B cell (primary cell): ENCODE measurements around the gene GRM8. TPM values are rescaled to one million over a fixed set of nuclear protein-coding genes. Genes with fewer than 3 reads are reported as not detected.

Experiments
- ATAC-seq: fragments of 200-7000 bp; cut with Tn5 transposase; one replicate; pipeline ENCODE4 v1.10.0; 2021; ENCODE audit warnings: low read depth, mild to moderate bottlenecking, moderate number of reproducible peaks, moderate library complexity
- CTCF ChIA-PET: fragments of 350-600 bp; sonication (Branson Sonifier 250); formaldehyde crosslinking; loops from one replicate; lab custom pipeline; 2021; ENCODE audit warnings: antibody characterized with exemption, inconsistent platforms; lab: Charles Lee
- POLR2A ChIA-PET: fragments of 350-600 bp; sonication (Branson Sonifier 250); formaldehyde crosslinking; loops from one replicate; lab custom pipeline; 2021; ENCODE audit warnings: antibody characterized with exemption; lab: Charles Lee
- DNase-seq: peaks from one replicate; pipeline ENCODE4 v3.0.0; 2013
- H2AFZ ChIP-seq: 2 replicates; pipeline ENCODE4 v1.6.1; 2012; ENCODE audit warnings: mild to moderate bottlenecking, low read depth, low read length; ENCODE audit not compliant: insufficient read depth, poor library complexity, severe bottlenecking
- H3K27ac ChIP-seq, 2 donors: 1 replicate in 1 of 2; 2 replicates in 1 of 2; pipeline ENCODE4 v1.5.1; 2012 to 2013; ENCODE audit warnings: low read length in 2 of 2, mild to moderate bottlenecking in 2 of 2, moderate library complexity in 1 of 2
- H3K27me3 ChIP-seq, 4 experiments: fragments of 200-600 bp in 1 of 4; sonication (generic) in 1 of 4; replicated peaks in 1 of 4; 1 replicate in 2 of 4; 2 replicates in 2 of 4; pipeline versions ENCODE4 v1.6.1 to v1.7.0; 2013 to 2016; ENCODE audit warnings: low read length in 3 of 4, mild to moderate bottlenecking in 2 of 4, mixed read lengths in 1 of 4, moderate library complexity in 1 of 4; ENCODE audit not compliant: insufficient read depth in 4 of 4, control insufficient read depth in 3 of 4; ENCODE audit errors: control extremely low read depth in 1 of 4
- H3K36me3 ChIP-seq, 2 experiments: replicated peaks in 1 of 2; 1 replicate in 1 of 2; 2 replicates in 1 of 2; pipeline versions ENCODE4 v1.6.1 to v1.7.1; 2013; ENCODE audit warnings: low read length in 1 of 2; ENCODE audit not compliant: insufficient read depth in 2 of 2, control insufficient read depth in 1 of 2; ENCODE audit errors: control extremely low read depth in 1 of 2, extremely low read depth in 1 of 2
- H3K4me1 ChIP-seq, 2 donors: fragments of 200-600 bp in 1 of 2; sonication (generic) in 1 of 2; 1 replicate in 1 of 2; 2 replicates in 1 of 2; pipeline versions ENCODE4 v1.5.1 to v1.6.1; 2013 to 2017; ENCODE audit warnings: low read length in 2 of 2; ENCODE audit not compliant: control insufficient read depth in 2 of 2, insufficient read depth in 2 of 2
- H3K4me2 ChIP-seq: replicated peaks from 2 replicates; pipeline ENCODE3; 2012; ENCODE audit warnings: mild to moderate bottlenecking, low read depth, low read length; ENCODE audit not compliant: poor library complexity, severe bottlenecking
- H3K4me3 ChIP-seq, 5 experiments: fragments of 200-600 bp in 1 of 5; sonication (generic) in 1 of 5; 1 replicate in 3 of 5; 2 replicates in 2 of 5; pipeline versions ENCODE4 v1.5.1 to v1.7.0; 2011 to 2016; ENCODE audit warnings: low read length in 4 of 5, mild to moderate bottlenecking in 4 of 5, low read depth in 2 of 5, control low read depth in 1 of 5, moderate library complexity in 1 of 5; ENCODE audit not compliant: insufficient read depth in 1 of 5; ENCODE audit errors: control extremely low read depth in 1 of 5, extremely low read depth in 1 of 5
- H3K79me2 ChIP-seq: fragments of 200-600 bp; sonication (generic); one replicate; pipeline ENCODE4 v1.6.0; 2016; ENCODE audit warnings: low read length; ENCODE audit not compliant: control insufficient read depth, insufficient read depth
- H3K9ac ChIP-seq: fragments of 200-600 bp; sonication (generic); 2 replicates; pipeline ENCODE4 v1.6.1; 2017; ENCODE audit warnings: mild to moderate bottlenecking, low read length, moderate library complexity
- H3K9me3 ChIP-seq, 3 donors: one replicate each; pipeline versions ENCODE4 v1.6.1 to v1.7.1; 2013; ENCODE audit warnings: low read length in 2 of 3; ENCODE audit not compliant: control insufficient read depth in 2 of 3, insufficient read depth in 1 of 3; ENCODE audit errors: control extremely low read depth in 1 of 3
- H4K20me1 ChIP-seq: 2 replicates; pipeline ENCODE4 v1.6.0; 2012; ENCODE audit warnings: mild to moderate bottlenecking, low read length; ENCODE audit not compliant: insufficient read depth, control insufficient read depth, poor library complexity, severe bottlenecking
- H3K27ac Mint-ChIP-seq: one replicate; pipeline ENCODE4 v1.8.0; 2021; ENCODE audit warnings: mixed read lengths
- H3K27me3 Mint-ChIP-seq: one replicate; pipeline ENCODE4 v1.8.0; 2021; ENCODE audit warnings: mixed read lengths
- H3K4me1 Mint-ChIP-seq: one replicate; pipeline ENCODE4 v1.8.0; 2021; ENCODE audit warnings: mixed read lengths
- H3K4me3 Mint-ChIP-seq: one replicate; pipeline ENCODE4 v1.8.0; 2021; ENCODE audit warnings: mixed read lengths
- H3K9me3 Mint-ChIP-seq: one replicate; pipeline ENCODE4 v1.8.0; 2022; ENCODE audit warnings: mixed read lengths; ENCODE audit not compliant: insufficient read depth
- CTCF ChIP-seq: fragments of 200-600 bp; IDR thresholded peaks from one replicate; pipeline ENCODE4 v1.8.0; 2022; ENCODE audit warnings: antibody characterized with exemption, mild to moderate bottlenecking
- EZH2 ChIP-seq: IDR thresholded peaks from 2 replicates; pipeline ENCODE4 v1.6.1; 2012; ENCODE audit warnings: borderline replicate concordance, low read depth, mild to moderate bottlenecking, moderate library complexity, low read length; ENCODE audit not compliant: insufficient read depth, poor library complexity, severe bottlenecking
- WGBS: methylation state at CpG from one replicate; pipeline ENCODE4 v1.1.5; 2013; ENCODE audit warnings: missing lambda C conversion rate; ENCODE audit not compliant: insufficient coverage; 5-methylcytosine and 5-hydroxymethylcytosine counted together
- intact Hi-C: fragments of 100-400 bp; cut with micrococcal nuclease; formaldehyde crosslinking; loops from one replicate; pipeline ENCODE4 v1.10.0; 2022
- polyA plus RNA-seq: library from polyadenylated mRNA; depleted of rRNA; stranded (reverse); fragments of >200 nt; gene quantifications from 2 replicates; pipeline ENCODE4 v1.2.3, GENCODE V29; 2012
- total RNA-seq, 2 donors: library from RNA; stranded (reverse); fragments of 120-200 nt in 1 of 2; gene quantifications; 1 replicate in 1 of 2; 2 replicates in 1 of 2; pipeline versions ENCODE4 v1.2.3 to v1.2.4, GENCODE V29; 2013 to 2022

GRM8 gene
- total and polyA plus RNA-seq, 2 donors (not counting 1 experiment from before 2014, with no cell fraction given): not detected

GRCh38 chr7:127270093-127270492, 17.4 kb upstream of the GRM8 start:
- Histone ChIP-seq H3K9me3 (peaks cover 0 to 1% (median 0%) of the 10 kb centered on the region in 3 donors), H4K20me1 (no peaks in the 10 kb centered on the region), H3K27ac (no peak overlapping the region), H3K9ac (no peak overlapping the region), H2AFZ (no peak overlapping the region), H3K36me3 (no peaks in the 10 kb centered on the region), H3K4me2 (no peak overlapping the region), H3K27me3 (peaks cover 0 to 4% (median 1%) of the 10 kb centered on the region in 4 experiments), H3K4me1 (no peaks in the 10 kb centered on the region), H3K4me3 (no peak overlapping the region), H3K79me2 (no peaks in the 10 kb centered on the region)
- Mint-ChIP-seq H3K27me3 (peaks cover 50% of the 10 kb centered on the region), H3K4me1 (no peaks in the 10 kb centered on the region), H3K9me3 (no peaks in the 10 kb centered on the region), H3K27ac (no peak overlapping the region), H3K4me3 (no peak overlapping the region)
- intact Hi-C loops: no loop called here
- ATAC-seq (no peak), DNase-seq (no peak)
- CTCF ChIA-PET: no interaction called here
- POLR2A ChIA-PET: no interaction called here
- WGBS: no CpG with 5 or more reads among the region's 1 CpG
- TF ChIP-seq CTCF (no peak), EZH2 (no peak)

- no peak overlapping the region for H2AFZ ChIP-seq
- intact Hi-C loops: no loop called here
- H3K9me3 Mint-ChIP-seq: no peaks in the 10 kb centered on the region
- CTCF ChIA-PET: no interaction called here
- peaks cover 52% of the 10 kb centered on the region for H3K27me3 Mint-ChIP-seq
- no peak for TF ChIP-seq CTCF
- no peak for TF ChIP-seq EZH2
- no peak for ATAC-seq
- H3K36me3 ChIP-seq: no peaks in the 10 kb centered on the region
- H3K27ac Mint-ChIP-seq: no peak overlapping the region
- H3K9ac ChIP-seq: no peak overlapping the region
- H4K20me1 ChIP-seq: no peaks in the 10 kb centered on the region
- no peak overlapping the region for H3K4me3 Mint-ChIP-seq
- no peaks in the 10 kb centered on the region for H3K4me1 Mint-ChIP-seq
- WGBS: 100% methylated on average over 1 of the region's 1 CpG
- H3K4me2 ChIP-seq: no peak overlapping the region
- DNase-seq: no peak
- no peaks in the 10 kb centered on the region for H3K4me1 ChIP-seq
- H3K27me3 ChIP-seq: peaks cover 0 to 21% (median 14%) of the 10 kb centered on the region in 4 experiments
- POLR2A ChIA-PET: no interaction called here
- no peaks in the 10 kb centered on the region for H3K79me2 ChIP-seq
- H3K4me3 ChIP-seq: no peak overlapping the region
- no peak overlapping the region for H3K27ac ChIP-seq
- H3K9me3 ChIP-seq: peaks cover 0 to 1% (median 0%) of the 10 kb centered on the region in 3 donors
Observed at GRCh38 chr7:127266047-127266446, 13.3 kb upstream of the GRM8 start.
